RKO (cell line): ENCODE results near the gene PTH.
A peak's percentile ranks its signal among the peaks of the same experiment; 100 is the strongest.

ENCODE experiments used
- DNase-seq: peaks from one replicate; pipeline ENCODE4 v3.0.0-alpha.2; 2016; ENCODE audit warnings: low spot score

PTH gene

GRCh38 chr11:13449522-13449921 is 46.3 kb downstream of the PTH start:
- DNase-seq, result no peak

- DNase-seq, result no peak
These were observed 46.9 kb downstream of the PTH start for GRCh38 chr11:13448876-13449275.

- peak; percentile 26 for DNase-seq
These were observed 49.4 kb downstream of the PTH start for GRCh38 chr11:13446444-13446843.

GRCh38 chr11:13445588-13445987 is 50.2 kb downstream of the PTH start:
- DNase-seq, result no peak
